WTC11 (cell line): ENCODE data around the gene PRKCSH. TPM values are rescaled to one million over a fixed set of nuclear protein-coding genes. Genes with fewer than 3 reads are reported as not detected.
"Not testable (repeated sequence)": the region's sequence is repeated elsewhere in the genome, so short reads cannot be mapped to it uniquely, and the experiment has no call there.

Experiments used
- ATAC-seq: fragments of 200-7000 bp; cut with Tn5 transposase; 2 replicates; pipeline ENCODE4 v1.10.0; 2021; ENCODE audit warnings: mild to moderate bottlenecking, moderate library complexity
- CTCF ChIA-PET: fragments of 300-600 bp; sonication (Branson Sonifier 250); formaldehyde crosslinking; loops from one replicate; lab custom pipeline; 2021; ENCODE audit warnings: antibody characterized with exemption; lab: Charles Lee
- POLR2A ChIA-PET: fragments of 350-600 bp; sonication (Branson Sonifier 250); formaldehyde crosslinking; loops from one replicate; lab custom pipeline; 2021; ENCODE audit warnings: antibody characterized with exemption; lab: Charles Lee
- DNase-seq: peaks from one replicate; pipeline ENCODE4 v3.0.0; 2021; ENCODE audit warnings: low spot score
- H3K27ac Mint-ChIP-seq: 2 replicates; pipeline ENCODE4 v1.8.0; 2021; ENCODE audit warnings: mixed read lengths
- H3K27me3 Mint-ChIP-seq: 2 replicates; pipeline ENCODE4 v1.8.0; 2021; ENCODE audit warnings: low read depth, mild to moderate bottlenecking, moderate library complexity, mixed read lengths
- H3K36me3 Mint-ChIP-seq: 2 replicates; pipeline ENCODE4 v1.8.0; 2021; ENCODE audit warnings: mixed read lengths
- H3K4me1 Mint-ChIP-seq: 2 replicates; pipeline ENCODE4 v1.8.0; 2022; ENCODE audit warnings: mixed read lengths
- H3K4me3 Mint-ChIP-seq: 2 replicates; pipeline ENCODE4 v1.8.0; 2021; ENCODE audit warnings: mild to moderate bottlenecking, moderate library complexity, mixed read lengths
- H3K9me3 Mint-ChIP-seq: 2 replicates; pipeline ENCODE4 v1.8.0; 2021; ENCODE audit warnings: mixed read lengths
- ELF4 ChIP-seq: sonication (generic); formaldehyde crosslinking; IDR thresholded peaks from 2 replicates; pipeline ENCODE4 v1.8.1; 2022; ENCODE audit warnings: low read depth, mild to moderate bottlenecking, moderate library complexity, missing genetic modification reagents
- FOXP1 ChIP-seq: sonication (generic); formaldehyde crosslinking; IDR thresholded peaks from 2 replicates; pipeline ENCODE4 v1.8.0; 2022; ENCODE audit warnings: missing genetic modification reagents, mild to moderate bottlenecking, moderate library complexity, borderline replicate concordance
- GABPB1 ChIP-seq: sonication (generic); formaldehyde crosslinking; IDR thresholded peaks from 2 replicates; pipeline ENCODE4 v1.8.1; 2023; ENCODE audit warnings: mild to moderate bottlenecking, missing genetic modification reagents
- HMGA2 ChIP-seq: fragments of 250-450 bp; sonication (Bioruptor Pico); IDR thresholded peaks from 2 replicates; pipeline ENCODE4 v1.4.0; 2021; ENCODE audit warnings: mild to moderate bottlenecking, moderate library complexity
- NFATC4 ChIP-seq: fragments of 250-450 bp; sonication (Bioruptor Pico); IDR thresholded peaks from 2 replicates; pipeline ENCODE4 v1.9.0; 2021; ENCODE audit warnings: mild to moderate bottlenecking
- NFYB ChIP-seq: sonication (generic); formaldehyde crosslinking; conservative IDR thresholded peaks from 2 replicates; pipeline ENCODE4 v1.8.0; 2022; ENCODE audit warnings: low read depth, missing genetic modification reagents
- NR1H2 ChIP-seq: sonication (generic); formaldehyde crosslinking; IDR thresholded peaks from 2 replicates; pipeline ENCODE4 v1.9.0; 2021; ENCODE audit warnings: mild to moderate bottlenecking, moderate library complexity, missing genetic modification reagents
- SOX15 ChIP-seq: fragments of 250-450 bp; sonication (Bioruptor Pico); IDR thresholded peaks from 2 replicates; pipeline ENCODE4 v1.9.0; 2021; ENCODE audit warnings: mild to moderate bottlenecking
- SP1 ChIP-seq: sonication (generic); formaldehyde crosslinking; conservative IDR thresholded peaks from 2 replicates; pipeline ENCODE4 v1.8.1; 2022; ENCODE audit warnings: missing genetic modification reagents
- TEAD4 ChIP-seq: sonication (generic); formaldehyde crosslinking; IDR thresholded peaks from 2 replicates; pipeline ENCODE4 v1.8.0; 2022; ENCODE audit warnings: mild to moderate bottlenecking, missing genetic modification reagents
- TP53 ChIP-seq: sonication (generic); formaldehyde crosslinking; IDR thresholded peaks from 2 replicates; pipeline ENCODE4 v1.8.1; 2023; ENCODE audit warnings: mild to moderate bottlenecking, missing genetic modification reagents
- ZBTB21 ChIP-seq: sonication (generic); formaldehyde crosslinking; IDR thresholded peaks from 2 replicates; pipeline ENCODE4 v1.8.1; 2023; ENCODE audit warnings: mild to moderate bottlenecking, missing genetic modification reagents, borderline replicate concordance
- total RNA-seq: library from RNA; stranded (reverse); gene quantifications from 3 replicates; pipeline ENCODE4 v1.2.3, GENCODE V29; 2021
- TF ChIP-seq, protein P1 (sequence below): sonication (generic); formaldehyde crosslinking; IDR thresholded peaks from 2 replicates; pipeline ENCODE4 v1.8.0; 2023; ENCODE audit warnings: mild to moderate bottlenecking, missing genetic modification reagents
- TF ChIP-seq, protein P2 (sequence below): sonication (generic); formaldehyde crosslinking; IDR thresholded peaks from 2 replicates; pipeline ENCODE4 v1.8.1; 2023; ENCODE audit warnings: mild to moderate bottlenecking, missing genetic modification reagents, moderate library complexity
- TF ChIP-seq, protein P3 (sequence below): sonication (generic); formaldehyde crosslinking; IDR thresholded peaks from 2 replicates; pipeline ENCODE4 v1.8.0; 2022; ENCODE audit warnings: mild to moderate bottlenecking, missing genetic modification reagents
- TF ChIP-seq, protein P4 (sequence below): sonication (generic); formaldehyde crosslinking; IDR thresholded peaks from 2 replicates; pipeline ENCODE4 v1.8.1; 2023; ENCODE audit warnings: mild to moderate bottlenecking, moderate library complexity, missing genetic modification reagents
- TF ChIP-seq, protein P5 (sequence below): fragments of 200-600 bp; IDR thresholded peaks from 2 replicates; pipeline ENCODE4 v1.8.0; 2022; ENCODE audit warnings: antibody characterized with exemption
- TF ChIP-seq, protein P6 (sequence below): fragments of 250-450 bp; sonication (Bioruptor Pico); IDR thresholded peaks from 2 replicates; pipeline ENCODE4 v1.8.0; 2021; ENCODE audit warnings: mild to moderate bottlenecking

Gene PRKCSH
- total RNA-seq, 1 experiment from 2014 or later: 396 TPM

GRCh38 chr19:11465600-11465999 lies 30.2 kb downstream of the PRKCSH start:
- POLR2A ChIA-PET: no interaction called here
- peaks cover 12% of the 10 kb centered on the region; the same call in 1 of the 2 replicates for H3K4me1 Mint-ChIP-seq
- H3K9me3 Mint-ChIP-seq: no peaks in the 10 kb centered on the region
- TF ChIP-seq, protein P1, sequence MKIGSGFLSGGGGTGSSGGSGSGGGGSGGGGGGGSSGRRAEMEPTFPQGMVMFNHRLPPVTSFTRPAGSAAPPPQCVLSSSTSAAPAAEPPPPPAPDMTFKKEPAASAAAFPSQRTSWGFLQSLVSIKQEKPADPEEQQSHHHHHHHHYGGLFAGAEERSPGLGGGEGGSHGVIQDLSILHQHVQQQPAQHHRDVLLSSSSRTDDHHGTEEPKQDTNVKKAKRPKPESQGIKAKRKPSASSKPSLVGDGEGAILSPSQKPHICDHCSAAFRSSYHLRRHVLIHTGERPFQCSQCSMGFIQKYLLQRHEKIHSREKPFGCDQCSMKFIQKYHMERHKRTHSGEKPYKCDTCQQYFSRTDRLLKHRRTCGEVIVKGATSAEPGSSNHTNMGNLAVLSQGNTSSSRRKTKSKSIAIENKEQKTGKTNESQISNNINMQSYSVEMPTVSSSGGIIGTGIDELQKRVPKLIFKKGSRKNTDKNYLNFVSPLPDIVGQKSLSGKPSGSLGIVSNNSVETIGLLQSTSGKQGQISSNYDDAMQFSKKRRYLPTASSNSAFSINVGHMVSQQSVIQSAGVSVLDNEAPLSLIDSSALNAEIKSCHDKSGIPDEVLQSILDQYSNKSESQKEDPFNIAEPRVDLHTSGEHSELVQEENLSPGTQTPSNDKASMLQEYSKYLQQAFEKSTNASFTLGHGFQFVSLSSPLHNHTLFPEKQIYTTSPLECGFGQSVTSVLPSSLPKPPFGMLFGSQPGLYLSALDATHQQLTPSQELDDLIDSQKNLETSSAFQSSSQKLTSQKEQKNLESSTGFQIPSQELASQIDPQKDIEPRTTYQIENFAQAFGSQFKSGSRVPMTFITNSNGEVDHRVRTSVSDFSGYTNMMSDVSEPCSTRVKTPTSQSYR (CRISPR knock-in tag): 0 out of 2 replicates have a peak, but pooled peaks have one; percentile 73
- TF ChIP-seq TP53 (CRISPR knock-in tag): no peak
- no peak for TF ChIP-seq GABPB1 (CRISPR knock-in tag)
- TF ChIP-seq FOXP1: 0 out of 2 replicates have a peak, but pooled peaks have one; percentile 18
- 0 out of 2 replicates have a peak, but pooled peaks have one; percentile 17 for TF ChIP-seq SP1 (CRISPR knock-in tag)
- no peak for TF ChIP-seq TEAD4 (CRISPR knock-in tag)
- TF ChIP-seq ELF4 (CRISPR knock-in tag): no peak
- TF ChIP-seq, protein P2, sequence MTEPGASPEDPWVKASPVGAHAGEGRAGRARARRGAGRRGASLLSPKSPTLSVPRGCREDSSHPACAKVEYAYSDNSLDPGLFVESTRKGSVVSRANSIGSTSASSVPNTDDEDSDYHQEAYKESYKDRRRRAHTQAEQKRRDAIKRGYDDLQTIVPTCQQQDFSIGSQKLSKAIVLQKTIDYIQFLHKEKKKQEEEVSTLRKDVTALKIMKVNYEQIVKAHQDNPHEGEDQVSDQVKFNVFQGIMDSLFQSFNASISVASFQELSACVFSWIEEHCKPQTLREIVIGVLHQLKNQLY (CRISPR knock-in tag): no peak
- no peak for TF ChIP-seq HMGA2 (CRISPR knock-in tag)
- TF ChIP-seq SOX15 (CRISPR knock-in tag): no peak
- TF ChIP-seq, all 79 proteins: peak for 3
- CTCF ChIA-PET: no interaction called here
- peak; percentile 69 for DNase-seq
- Mint-ChIP-seq H3K27ac (no peak overlapping the region), H3K36me3 (no peaks in the 10 kb centered on the region), H3K4me3 (no peak overlapping the region), H3K27me3 (no peaks in the 10 kb centered on the region)
- peak; percentile 46; the same call in 1 of the 2 replicates for ATAC-seq

GRCh38 chr19:11468266-11468845 lies 32.9 kb downstream of the PRKCSH start:
- DNase-seq, H3K4me3 Mint-ChIP-seq, H3K27ac Mint-ChIP-seq, ATAC-seq, H3K36me3 Mint-ChIP-seq, H3K9me3 Mint-ChIP-seq, POLR2A ChIA-PET: not testable (repeated sequence)
- CTCF ChIA-PET: interaction anchor here (1.0 to 1.2 kb wide), 2 partner anchors 9 to 14 kb away, joined by 3 to 5 read pairs; no protein-coding TSS in a partner anchor
- Mint-ChIP-seq H3K4me1 (peaks cover 12% of the 10 kb centered on the region; the same call in 1 of the 2 replicates), H3K27me3 (peaks cover 11% of the 10 kb centered on the region)

DNA sequence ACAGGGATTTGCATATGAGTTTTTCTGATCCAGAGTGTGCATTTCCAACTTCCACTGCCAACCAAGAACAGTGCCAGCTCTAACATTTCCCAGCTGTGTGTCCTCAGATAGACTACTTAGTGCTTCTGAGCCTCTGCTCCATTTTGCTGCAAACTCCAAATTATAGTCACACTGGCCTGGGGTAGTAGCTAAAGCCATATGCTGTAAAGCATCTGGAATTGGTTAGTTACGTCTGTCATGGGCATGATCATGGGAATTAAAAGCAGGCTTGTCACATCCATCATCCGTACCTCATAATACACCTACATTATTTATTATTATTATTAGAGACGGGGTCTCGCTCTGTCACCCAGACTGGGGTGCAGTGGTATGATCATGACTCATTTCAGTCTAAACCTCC lies 38.3 kb downstream of the PRKCSH start:
- no peaks in the 10 kb centered on the region for H3K9me3 Mint-ChIP-seq
- ChIA-PET POLR2A (no interaction called here), CTCF (interaction anchor here (2.8 kb wide), 1 partner anchor 9 kb away, joined by 8 read pairs; no protein-coding TSS in a partner anchor)
- no peak for TF ChIP-seq NFATC4 (CRISPR knock-in tag)
- TF ChIP-seq ZBTB21: no peak
- TF ChIP-seq, protein P3, sequence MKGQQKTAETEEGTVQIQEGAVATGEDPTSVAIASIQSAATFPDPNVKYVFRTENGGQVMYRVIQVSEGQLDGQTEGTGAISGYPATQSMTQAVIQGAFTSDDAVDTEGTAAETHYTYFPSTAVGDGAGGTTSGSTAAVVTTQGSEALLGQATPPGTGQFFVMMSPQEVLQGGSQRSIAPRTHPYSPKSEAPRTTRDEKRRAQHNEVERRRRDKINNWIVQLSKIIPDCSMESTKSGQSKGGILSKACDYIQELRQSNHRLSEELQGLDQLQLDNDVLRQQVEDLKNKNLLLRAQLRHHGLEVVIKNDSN: no peak
- no peak for TF ChIP-seq NFYB (CRISPR knock-in tag)
- TF ChIP-seq, protein P4, sequence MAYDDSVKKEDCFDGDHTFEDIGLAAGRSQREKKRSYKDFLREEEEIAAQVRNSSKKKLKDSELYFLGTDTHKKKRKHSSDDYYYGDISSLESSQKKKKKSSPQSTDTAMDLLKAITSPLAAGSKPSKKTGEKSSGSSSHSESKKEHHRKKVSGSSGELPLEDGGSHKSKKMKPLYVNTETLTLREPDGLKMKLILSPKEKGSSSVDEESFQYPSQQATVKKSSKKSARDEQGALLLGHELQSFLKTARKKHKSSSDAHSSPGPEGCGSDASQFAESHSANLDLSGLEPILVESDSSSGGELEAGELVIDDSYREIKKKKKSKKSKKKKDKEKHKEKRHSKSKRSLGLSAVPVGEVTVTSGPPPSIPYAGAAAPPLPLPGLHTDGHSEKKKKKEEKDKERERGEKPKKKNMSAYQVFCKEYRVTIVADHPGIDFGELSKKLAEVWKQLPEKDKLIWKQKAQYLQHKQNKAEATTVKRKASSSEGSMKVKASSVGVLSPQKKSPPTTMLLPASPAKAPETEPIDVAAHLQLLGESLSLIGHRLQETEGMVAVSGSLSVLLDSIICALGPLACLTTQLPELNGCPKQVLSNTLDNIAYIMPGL: no peak
- no peak for TF ChIP-seq NR1H2 (CRISPR knock-in tag)
- TF ChIP-seq, protein P5, sequence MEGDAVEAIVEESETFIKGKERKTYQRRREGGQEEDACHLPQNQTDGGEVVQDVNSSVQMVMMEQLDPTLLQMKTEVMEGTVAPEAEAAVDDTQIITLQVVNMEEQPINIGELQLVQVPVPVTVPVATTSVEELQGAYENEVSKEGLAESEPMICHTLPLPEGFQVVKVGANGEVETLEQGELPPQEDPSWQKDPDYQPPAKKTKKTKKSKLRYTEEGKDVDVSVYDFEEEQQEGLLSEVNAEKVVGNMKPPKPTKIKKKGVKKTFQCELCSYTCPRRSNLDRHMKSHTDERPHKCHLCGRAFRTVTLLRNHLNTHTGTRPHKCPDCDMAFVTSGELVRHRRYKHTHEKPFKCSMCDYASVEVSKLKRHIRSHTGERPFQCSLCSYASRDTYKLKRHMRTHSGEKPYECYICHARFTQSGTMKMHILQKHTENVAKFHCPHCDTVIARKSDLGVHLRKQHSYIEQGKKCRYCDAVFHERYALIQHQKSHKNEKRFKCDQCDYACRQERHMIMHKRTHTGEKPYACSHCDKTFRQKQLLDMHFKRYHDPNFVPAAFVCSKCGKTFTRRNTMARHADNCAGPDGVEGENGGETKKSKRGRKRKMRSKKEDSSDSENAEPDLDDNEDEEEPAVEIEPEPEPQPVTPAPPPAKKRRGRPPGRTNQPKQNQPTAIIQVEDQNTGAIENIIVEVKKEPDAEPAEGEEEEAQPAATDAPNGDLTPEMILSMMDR: no peak
- TF ChIP-seq, protein P6, sequence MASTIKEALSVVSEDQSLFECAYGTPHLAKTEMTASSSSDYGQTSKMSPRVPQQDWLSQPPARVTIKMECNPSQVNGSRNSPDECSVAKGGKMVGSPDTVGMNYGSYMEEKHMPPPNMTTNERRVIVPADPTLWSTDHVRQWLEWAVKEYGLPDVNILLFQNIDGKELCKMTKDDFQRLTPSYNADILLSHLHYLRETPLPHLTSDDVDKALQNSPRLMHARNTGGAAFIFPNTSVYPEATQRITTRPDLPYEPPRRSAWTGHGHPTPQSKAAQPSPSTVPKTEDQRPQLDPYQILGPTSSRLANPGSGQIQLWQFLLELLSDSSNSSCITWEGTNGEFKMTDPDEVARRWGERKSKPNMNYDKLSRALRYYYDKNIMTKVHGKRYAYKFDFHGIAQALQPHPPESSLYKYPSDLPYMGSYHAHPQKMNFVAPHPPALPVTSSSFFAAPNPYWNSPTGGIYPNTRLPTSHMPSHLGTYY (CRISPR knock-in tag): no peak
- TF ChIP-seq, protein P2 (CRISPR knock-in tag): no peak

More for the DNA sequence above, 38.3 kb downstream of the PRKCSH start:
- no peak for DNase-seq
- Mint-ChIP-seq H3K4me1 (no peaks in the 10 kb centered on the region), H3K27me3 (peaks cover 33% of the 10 kb centered on the region), H3K4me3 (no peak overlapping the region), H3K27ac (no peak overlapping the region), H3K36me3 (no peaks in the 10 kb centered on the region)
- no peak for ATAC-seq
